ENCODE data around the gene TBC1D3I.
"Not testable (repeated sequence)": the region's sequence is repeated elsewhere in the genome, so short reads cannot be mapped to it uniquely, and the experiment has no call there.

GRCh38 chr17:36284219-36284618 lies 19.8 kb upstream of the TBC1D3I start:
- TF ChIP-seq POLR2A, EP300 (IDR thresholded peaks at IDR 0.05): not testable (repeated sequence)

All from suprapubic skin (tissue), 2 donors.